Measurements from ENCODE around the gene FMO1. TPM values are rescaled to one million over a fixed set of nuclear protein-coding genes. Genes with fewer than 3 reads are reported as not detected.

Gene FMO1
- total RNA-seq, 2 experiments from 2014 or later = 0.34 to 0.38 TPM

GRCh38 chr1:171218661-171219060 lies 29.6 kb upstream of the FMO1 start:
- DNase-seq (ENCODE audit: low spot score) = no peak
- POLR2A ChIA-PET = no interaction called here
- no peaks in the 10 kb centered on the region for H3K36me3 ChIP-seq (ENCODE audit: insufficient read depth, low read length)
- H3K4me1 ChIP-seq (ENCODE audit: insufficient read depth, low read length, poor library complexity, severe bottlenecking) = no peaks in the 10 kb centered on the region
- no peak overlapping the region for H2AFZ ChIP-seq (ENCODE audit: low read length)
- H3K27ac ChIP-seq (ENCODE audit: low read depth, low read length, poor library complexity, severe bottlenecking) = no peak overlapping the region
- no TSS peak for BruUV-seq (replicated peaks)
- TF ChIP-seq, protein P1, sequence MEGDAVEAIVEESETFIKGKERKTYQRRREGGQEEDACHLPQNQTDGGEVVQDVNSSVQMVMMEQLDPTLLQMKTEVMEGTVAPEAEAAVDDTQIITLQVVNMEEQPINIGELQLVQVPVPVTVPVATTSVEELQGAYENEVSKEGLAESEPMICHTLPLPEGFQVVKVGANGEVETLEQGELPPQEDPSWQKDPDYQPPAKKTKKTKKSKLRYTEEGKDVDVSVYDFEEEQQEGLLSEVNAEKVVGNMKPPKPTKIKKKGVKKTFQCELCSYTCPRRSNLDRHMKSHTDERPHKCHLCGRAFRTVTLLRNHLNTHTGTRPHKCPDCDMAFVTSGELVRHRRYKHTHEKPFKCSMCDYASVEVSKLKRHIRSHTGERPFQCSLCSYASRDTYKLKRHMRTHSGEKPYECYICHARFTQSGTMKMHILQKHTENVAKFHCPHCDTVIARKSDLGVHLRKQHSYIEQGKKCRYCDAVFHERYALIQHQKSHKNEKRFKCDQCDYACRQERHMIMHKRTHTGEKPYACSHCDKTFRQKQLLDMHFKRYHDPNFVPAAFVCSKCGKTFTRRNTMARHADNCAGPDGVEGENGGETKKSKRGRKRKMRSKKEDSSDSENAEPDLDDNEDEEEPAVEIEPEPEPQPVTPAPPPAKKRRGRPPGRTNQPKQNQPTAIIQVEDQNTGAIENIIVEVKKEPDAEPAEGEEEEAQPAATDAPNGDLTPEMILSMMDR (conservative IDR thresholded peaks at IDR 0.05; ENCODE audit: low read length) = no peak
- TF ChIP-seq EZH2phosphoT487 (IDR thresholded peaks at IDR 0.05; ENCODE audit: borderline replicate concordance, low read depth, low read length) = no peak
- H4K20me1 ChIP-seq (ENCODE audit: insufficient read depth, low read length) = no peaks in the 10 kb centered on the region
- H3K4me2 ChIP-seq (ENCODE audit: low read length) = no peak overlapping the region
- H3K4me3 ChIP-seq (ENCODE audit: low read depth, low read length, poor library complexity, severe bottlenecking) = no peak overlapping the region
- CTCF ChIA-PET (ENCODE audit: unreplicated experiment) = no interaction called here
- intact Hi-C loops (cut with micrococcal nuclease; ENCODE audit: unreplicated experiment) = no loop called here
- no peaks in the 10 kb centered on the region for H3K79me2 ChIP-seq (ENCODE audit: insufficient read depth, low read depth, low read length)
- no peaks in the 10 kb centered on the region for H3K9me3 ChIP-seq (ENCODE audit: low read length)
- no peaks in the 10 kb centered on the region for H3K9me2 ChIP-seq (ENCODE audit: insufficient read depth, low read length)

DNA sequence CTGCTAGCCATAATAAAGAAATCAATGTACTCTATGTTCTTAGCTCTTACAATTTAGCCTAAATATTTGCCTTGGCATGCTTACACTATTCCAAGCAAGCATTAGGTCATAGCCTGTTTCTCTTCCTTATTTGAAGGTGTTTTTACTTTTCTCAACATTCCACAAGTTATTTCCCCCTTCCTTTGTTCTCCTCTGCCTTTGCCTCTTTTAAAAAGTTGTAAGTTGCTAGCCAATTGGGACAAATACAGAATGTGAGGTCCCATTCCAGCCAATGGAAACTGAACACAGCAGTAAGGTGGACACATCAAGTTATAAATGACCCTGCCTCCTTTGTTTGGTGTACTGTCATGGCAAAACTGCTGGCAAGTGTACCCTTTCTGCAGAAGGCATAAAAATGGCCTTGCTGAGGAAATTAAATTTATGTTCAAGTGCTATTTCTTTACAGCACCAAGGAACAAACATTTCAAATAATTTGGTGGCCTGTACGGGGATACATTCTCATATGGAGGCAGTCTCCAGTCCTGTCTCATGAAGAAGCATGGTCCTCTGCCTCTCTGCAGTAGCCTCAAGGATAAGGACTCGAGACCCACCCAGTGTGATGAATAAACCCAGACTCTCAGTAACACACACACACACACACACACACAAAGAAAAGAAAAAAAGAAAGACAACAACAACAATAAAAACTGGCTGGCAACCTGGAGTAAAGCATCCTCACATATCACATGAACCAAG lies 28.8 kb upstream of the FMO1 start:
- H3K27ac ChIP-seq (ENCODE audit: low read depth, low read length, poor library complexity, severe bottlenecking) = no peak overlapping the region
- H3K4me3 ChIP-seq (ENCODE audit: low read depth, low read length, poor library complexity, severe bottlenecking) = no peak overlapping the region
- no peak for DNase-seq (ENCODE audit: low spot score)
- ChIA-PET POLR2A (no interaction called here), CTCF (ENCODE audit: unreplicated experiment) (no interaction called here)
- peaks cover 3% of the 10 kb centered on the region for H3K4me1 ChIP-seq (ENCODE audit: insufficient read depth, low read length, poor library complexity, severe bottlenecking)
- no peaks in the 10 kb centered on the region for H4K20me1 ChIP-seq (ENCODE audit: insufficient read depth, low read length)
- no peak overlapping the region for H3K4me2 ChIP-seq (ENCODE audit: low read length)
- no peaks in the 10 kb centered on the region for H3K9me2 ChIP-seq (ENCODE audit: insufficient read depth, low read length)
- no peaks in the 10 kb centered on the region for H3K36me3 ChIP-seq (ENCODE audit: insufficient read depth, low read length)
- H3K79me2 ChIP-seq (ENCODE audit: insufficient read depth, low read depth, low read length) = no peaks in the 10 kb centered on the region
- BruUV-seq (replicated peaks) = no TSS peak
- intact Hi-C loops (cut with micrococcal nuclease; ENCODE audit: unreplicated experiment) = loop anchor here (10.0 kb wide), 1 partner anchor 535 kb away; no protein-coding TSS in a partner anchor
- no peaks in the 10 kb centered on the region for H3K9me3 ChIP-seq (ENCODE audit: low read length)
- no peak overlapping the region for H2AFZ ChIP-seq (ENCODE audit: low read length)
- TF ChIP-seq, protein P1 (conservative IDR thresholded peaks at IDR 0.05; ENCODE audit: low read length) = no peak
- no peak for TF ChIP-seq EZH2phosphoT487 (IDR thresholded peaks at IDR 0.05; ENCODE audit: borderline replicate concordance, low read depth, low read length)

GRCh38 chr1:171220081-171220420 lies 28.2 kb upstream of the FMO1 start:
- DNase-seq (ENCODE audit: low spot score) = no peak
- Histone ChIP-seq H3K4me3 (ENCODE audit: low read depth, low read length, poor library complexity, severe bottlenecking) (no peak overlapping the region), H3K9me2 (ENCODE audit: insufficient read depth, low read length) (no peaks in the 10 kb centered on the region), H3K4me1 (ENCODE audit: insufficient read depth, low read length, poor library complexity, severe bottlenecking) (peaks cover 7% of the 10 kb centered on the region), H2AFZ (ENCODE audit: low read length) (no peak overlapping the region), H4K20me1 (ENCODE audit: insufficient read depth, low read length) (no peaks in the 10 kb centered on the region), H3K79me2 (ENCODE audit: insufficient read depth, low read depth, low read length) (no peaks in the 10 kb centered on the region), H3K36me3 (ENCODE audit: insufficient read depth, low read length) (no peaks in the 10 kb centered on the region), H3K4me2 (ENCODE audit: low read length) (no peak overlapping the region), H3K9me3 (ENCODE audit: low read length) (no peaks in the 10 kb centered on the region), H3K27ac (ENCODE audit: low read depth, low read length, poor library complexity, severe bottlenecking) (no peak overlapping the region)
- BruUV-seq (replicated peaks) = no TSS peak
- CTCF ChIA-PET (ENCODE audit: unreplicated experiment) = no interaction called here
- no peak for TF ChIP-seq EZH2phosphoT487 (IDR thresholded peaks at IDR 0.05; ENCODE audit: borderline replicate concordance, low read depth, low read length)
- TF ChIP-seq, protein P1 (conservative IDR thresholded peaks at IDR 0.05; ENCODE audit: low read length) = no peak
- POLR2A ChIA-PET = interaction anchor here (0.6 kb wide), 1 partner anchor 255 kb away, joined by 3 read pairs; no protein-coding TSS in a partner anchor
- intact Hi-C loops (cut with micrococcal nuclease; ENCODE audit: unreplicated experiment) = loop anchor here (10.0 kb wide), 1 partner anchor 535 kb away; no protein-coding TSS in a partner anchor
